ENCODE results near the gene S100A9. TPM values are rescaled to one million over a fixed set of nuclear protein-coding genes. Genes with fewer than 3 reads are reported as not detected.

Gene S100A9
- total RNA-seq, 1 donor from 2014 or later, result not detected

DNA sequence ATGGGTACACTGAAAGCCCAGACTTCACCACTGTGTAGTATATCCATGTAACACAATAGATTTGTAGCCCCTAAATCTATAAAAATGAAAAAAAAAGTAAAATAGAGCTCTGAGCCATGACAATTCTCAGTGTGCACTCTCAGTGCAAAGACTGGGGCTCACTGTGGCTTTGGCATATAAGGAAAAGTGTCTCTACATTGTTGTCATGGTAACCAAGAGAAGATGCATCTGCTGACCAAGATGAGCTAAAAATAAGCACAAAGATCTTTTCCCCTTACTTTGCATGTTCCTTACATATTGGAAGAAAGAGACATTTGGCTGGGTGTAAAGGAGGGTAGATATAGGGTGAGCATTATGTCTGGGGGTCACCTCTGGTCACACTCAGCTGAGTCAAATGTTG is 21.0 kb upstream of the S100A9 start:
- Mint-ChIP-seq H3K9me3 (ENCODE audit: low read depth) (peaks cover 12% of the 10 kb centered on the region), H3K36me3 (ENCODE audit: low read depth) (no peaks in the 10 kb centered on the region), H3K4me3 (ENCODE audit: unreplicated experiment) (no peak overlapping the region), H3K27ac (ENCODE audit: unreplicated experiment) (no peak overlapping the region), H3K27me3 (ENCODE audit: low read depth) (peaks cover 10% of the 10 kb centered on the region), H3K4me1 (ENCODE audit: low read depth) (no peaks in the 10 kb centered on the region)
- TF ChIP-seq, protein P1, sequence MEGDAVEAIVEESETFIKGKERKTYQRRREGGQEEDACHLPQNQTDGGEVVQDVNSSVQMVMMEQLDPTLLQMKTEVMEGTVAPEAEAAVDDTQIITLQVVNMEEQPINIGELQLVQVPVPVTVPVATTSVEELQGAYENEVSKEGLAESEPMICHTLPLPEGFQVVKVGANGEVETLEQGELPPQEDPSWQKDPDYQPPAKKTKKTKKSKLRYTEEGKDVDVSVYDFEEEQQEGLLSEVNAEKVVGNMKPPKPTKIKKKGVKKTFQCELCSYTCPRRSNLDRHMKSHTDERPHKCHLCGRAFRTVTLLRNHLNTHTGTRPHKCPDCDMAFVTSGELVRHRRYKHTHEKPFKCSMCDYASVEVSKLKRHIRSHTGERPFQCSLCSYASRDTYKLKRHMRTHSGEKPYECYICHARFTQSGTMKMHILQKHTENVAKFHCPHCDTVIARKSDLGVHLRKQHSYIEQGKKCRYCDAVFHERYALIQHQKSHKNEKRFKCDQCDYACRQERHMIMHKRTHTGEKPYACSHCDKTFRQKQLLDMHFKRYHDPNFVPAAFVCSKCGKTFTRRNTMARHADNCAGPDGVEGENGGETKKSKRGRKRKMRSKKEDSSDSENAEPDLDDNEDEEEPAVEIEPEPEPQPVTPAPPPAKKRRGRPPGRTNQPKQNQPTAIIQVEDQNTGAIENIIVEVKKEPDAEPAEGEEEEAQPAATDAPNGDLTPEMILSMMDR (IDR thresholded peaks at IDR 0.05), result no peak
- DNase-seq (ENCODE audit: low spot score), result no peak

DNA sequence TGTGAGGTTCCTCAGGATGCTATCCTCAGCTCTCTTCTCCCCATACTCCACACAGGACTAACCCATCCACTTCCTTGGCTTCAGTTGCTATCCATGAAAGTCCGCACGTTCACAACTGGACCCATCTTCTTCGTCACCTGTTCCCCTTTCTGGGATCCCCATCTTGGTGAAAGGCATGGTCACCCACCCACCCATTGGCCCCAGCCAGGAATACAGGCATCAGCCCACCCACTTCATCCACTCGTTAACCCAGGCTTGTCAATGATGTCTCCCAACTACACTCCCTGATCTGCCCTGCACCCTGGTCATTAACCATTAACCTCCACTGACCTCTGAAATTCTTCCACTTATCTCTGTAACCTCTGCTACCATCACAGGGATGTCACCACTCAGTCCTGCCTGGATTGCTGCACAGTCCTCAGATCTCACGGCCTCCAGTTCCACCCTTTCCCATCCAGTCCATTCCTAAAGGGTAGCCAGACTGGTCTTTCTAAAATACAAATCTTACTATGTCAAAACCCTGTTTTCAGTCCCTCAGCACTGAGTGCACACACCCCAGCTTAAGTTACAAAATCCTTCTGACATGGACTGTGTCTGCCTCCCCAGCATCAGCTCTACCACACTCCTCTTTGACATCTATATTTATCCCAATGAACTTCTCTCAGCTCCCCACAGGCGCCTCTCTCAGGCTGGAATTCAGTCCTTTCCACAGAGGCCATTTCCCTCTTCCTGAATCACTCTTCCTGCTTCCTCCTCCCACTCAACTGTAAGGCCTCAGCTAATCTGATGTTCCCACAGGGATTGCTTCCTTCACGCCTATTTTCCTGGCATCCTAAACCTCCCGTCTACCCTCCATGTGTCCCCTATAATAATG is 19.4 kb upstream of the S100A9 start:
- Mint-ChIP-seq H3K36me3 (ENCODE audit: low read depth) (no peaks in the 10 kb centered on the region), H3K4me1 (ENCODE audit: low read depth) (no peaks in the 10 kb centered on the region), H3K4me3 (ENCODE audit: unreplicated experiment) (no peak overlapping the region), H3K27me3 (ENCODE audit: low read depth) (peaks cover 21% of the 10 kb centered on the region), H3K27ac (ENCODE audit: unreplicated experiment) (no peak overlapping the region), H3K9me3 (ENCODE audit: low read depth) (no peaks in the 10 kb centered on the region)
- TF ChIP-seq, protein P1 (IDR thresholded peaks at IDR 0.05), result no peak
- DNase-seq (ENCODE audit: low spot score), result no peak

DNA sequence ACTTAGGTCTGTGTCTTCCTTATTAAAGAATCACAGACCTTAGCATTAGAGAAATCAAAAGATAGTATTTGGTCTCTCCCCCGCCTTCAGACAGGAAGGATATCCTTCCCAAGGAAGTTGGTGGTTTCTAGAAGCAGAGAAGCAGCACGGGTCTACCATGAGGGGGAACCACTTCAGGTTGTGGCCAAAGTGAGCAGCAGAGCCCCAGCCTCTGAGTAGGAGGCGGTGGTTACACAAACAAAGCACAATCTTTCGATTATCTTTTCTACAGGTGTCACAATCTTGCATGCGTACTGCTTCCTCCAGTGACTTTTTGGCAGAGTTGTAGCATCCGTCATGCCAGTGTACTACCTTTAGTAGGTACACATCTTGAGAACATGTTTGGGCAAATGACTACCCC is 17.9 kb upstream of the S100A9 start:
- H3K27ac Mint-ChIP-seq (ENCODE audit: unreplicated experiment), result no peak overlapping the region
- TF ChIP-seq, protein P1 (IDR thresholded peaks at IDR 0.05), result no peak
- no peaks in the 10 kb centered on the region for H3K36me3 Mint-ChIP-seq (ENCODE audit: low read depth)
- H3K4me3 Mint-ChIP-seq (ENCODE audit: unreplicated experiment), result no peak overlapping the region
- H3K9me3 Mint-ChIP-seq (ENCODE audit: low read depth), result no peaks in the 10 kb centered on the region
- DNase-seq (ENCODE audit: low spot score), result no peak
- peaks cover 33% of the 10 kb centered on the region for H3K27me3 Mint-ChIP-seq (ENCODE audit: low read depth)
- H3K4me1 Mint-ChIP-seq (ENCODE audit: low read depth), result no peaks in the 10 kb centered on the region

DNA sequence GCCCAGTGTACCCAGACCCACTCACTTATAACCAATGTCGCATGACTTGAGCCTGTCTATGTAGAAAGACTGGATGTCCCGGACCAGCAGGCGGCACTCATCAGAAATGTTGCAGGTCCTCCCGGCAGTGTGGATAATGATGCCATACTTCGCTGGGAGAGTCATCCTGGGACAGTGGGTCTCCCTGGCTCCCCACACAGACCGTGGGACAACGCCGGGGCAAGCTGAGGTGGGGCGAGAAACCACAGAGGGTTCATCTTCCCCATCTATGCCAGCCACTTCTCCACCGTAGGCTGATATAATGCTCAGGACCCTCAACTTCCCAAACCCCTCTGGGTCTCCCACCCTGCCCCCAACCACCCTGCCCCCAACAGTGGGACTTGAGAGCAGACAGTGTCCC is 17.3 kb upstream of the S100A9 start:
- Mint-ChIP-seq H3K36me3 (ENCODE audit: low read depth) (no peaks in the 10 kb centered on the region), H3K4me3 (ENCODE audit: unreplicated experiment) (no peak overlapping the region), H3K4me1 (ENCODE audit: low read depth) (no peaks in the 10 kb centered on the region), H3K27ac (ENCODE audit: unreplicated experiment) (no peak overlapping the region), H3K9me3 (ENCODE audit: low read depth) (no peaks in the 10 kb centered on the region), H3K27me3 (ENCODE audit: low read depth) (peaks cover 33% of the 10 kb centered on the region)
- TF ChIP-seq, protein P1 (IDR thresholded peaks at IDR 0.05), result no peak
- no peak for DNase-seq (ENCODE audit: low spot score)

DNA sequence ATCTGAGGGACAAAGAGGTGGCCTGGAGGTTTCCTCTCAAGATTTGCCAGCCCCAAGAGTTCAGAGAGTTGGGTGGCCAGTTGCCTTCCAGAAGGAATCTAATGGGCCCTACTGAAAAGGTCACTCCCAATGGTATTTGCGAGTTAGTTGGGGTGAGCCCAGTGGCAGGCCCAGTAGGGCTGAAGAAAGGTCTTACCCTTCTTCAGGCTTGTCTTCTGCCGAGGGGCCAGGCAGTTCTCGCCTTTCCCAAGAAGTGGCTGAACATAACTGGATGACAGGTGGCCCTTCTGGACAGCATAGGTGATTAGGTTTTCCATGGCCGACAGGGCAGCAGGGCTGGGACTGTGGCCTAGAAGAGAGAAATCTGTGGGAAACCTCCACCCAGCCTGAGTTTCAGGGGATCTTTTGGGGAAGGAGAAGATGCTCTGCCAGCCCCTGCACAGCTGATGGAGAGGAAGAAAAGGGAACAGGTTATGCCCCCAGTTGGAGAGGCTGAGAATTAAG is 16.2 kb upstream of the S100A9 start:
- Mint-ChIP-seq H3K27ac (ENCODE audit: unreplicated experiment) (no peak overlapping the region), H3K36me3 (ENCODE audit: low read depth) (no peaks in the 10 kb centered on the region), H3K4me1 (ENCODE audit: low read depth) (no peaks in the 10 kb centered on the region), H3K9me3 (ENCODE audit: low read depth) (no peaks in the 10 kb centered on the region), H3K27me3 (ENCODE audit: low read depth) (peaks cover 40% of the 10 kb centered on the region), H3K4me3 (ENCODE audit: unreplicated experiment) (no peak overlapping the region)
- TF ChIP-seq, protein P1 (IDR thresholded peaks at IDR 0.05), result no peak
- no peak for DNase-seq (ENCODE audit: low spot score)

Data from chondrocyte (in vitro differentiated cells).